ENCODE measurements around the gene ANKRD12. TPM values are rescaled to one million over a fixed set of nuclear protein-coding genes. Genes with fewer than 3 reads are reported as not detected.
"Not testable (repeated sequence)": the region's sequence is repeated elsewhere in the genome, so short reads cannot be mapped to it uniquely, and the experiment has no call there.

Gene ANKRD12
- total RNA-seq, 4 donors from 2014 or later = 45.6 to 58.6 (median 47.4) TPM

DNA sequence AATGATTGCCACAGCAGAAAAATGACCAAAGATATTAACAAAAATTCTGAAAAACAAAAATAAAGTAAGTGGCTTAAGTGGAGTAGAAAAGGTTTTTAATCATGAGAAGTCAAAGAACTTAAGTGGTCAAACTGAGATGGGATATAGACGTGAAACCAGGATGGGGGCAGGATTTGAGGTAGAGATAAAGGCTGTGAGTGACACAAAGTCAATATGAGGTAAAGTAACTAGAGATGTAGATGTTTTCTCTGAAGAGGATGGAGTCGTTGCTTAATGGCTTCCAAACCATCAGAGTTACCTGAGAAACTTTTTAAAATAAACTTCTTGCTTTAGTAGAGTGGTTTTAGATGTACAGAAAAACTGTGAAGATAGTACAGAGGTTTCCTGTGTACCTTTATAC lies 21.2 kb downstream of the ANKRD12 start:
- no peak for DNase-seq (ENCODE audit: low spot score)
- no peak for ATAC-seq (ENCODE audit: low FRiP score)
- TF ChIP-seq, protein P1, sequence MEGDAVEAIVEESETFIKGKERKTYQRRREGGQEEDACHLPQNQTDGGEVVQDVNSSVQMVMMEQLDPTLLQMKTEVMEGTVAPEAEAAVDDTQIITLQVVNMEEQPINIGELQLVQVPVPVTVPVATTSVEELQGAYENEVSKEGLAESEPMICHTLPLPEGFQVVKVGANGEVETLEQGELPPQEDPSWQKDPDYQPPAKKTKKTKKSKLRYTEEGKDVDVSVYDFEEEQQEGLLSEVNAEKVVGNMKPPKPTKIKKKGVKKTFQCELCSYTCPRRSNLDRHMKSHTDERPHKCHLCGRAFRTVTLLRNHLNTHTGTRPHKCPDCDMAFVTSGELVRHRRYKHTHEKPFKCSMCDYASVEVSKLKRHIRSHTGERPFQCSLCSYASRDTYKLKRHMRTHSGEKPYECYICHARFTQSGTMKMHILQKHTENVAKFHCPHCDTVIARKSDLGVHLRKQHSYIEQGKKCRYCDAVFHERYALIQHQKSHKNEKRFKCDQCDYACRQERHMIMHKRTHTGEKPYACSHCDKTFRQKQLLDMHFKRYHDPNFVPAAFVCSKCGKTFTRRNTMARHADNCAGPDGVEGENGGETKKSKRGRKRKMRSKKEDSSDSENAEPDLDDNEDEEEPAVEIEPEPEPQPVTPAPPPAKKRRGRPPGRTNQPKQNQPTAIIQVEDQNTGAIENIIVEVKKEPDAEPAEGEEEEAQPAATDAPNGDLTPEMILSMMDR (IDR thresholded peaks at IDR 0.05) = no peak

DNA sequence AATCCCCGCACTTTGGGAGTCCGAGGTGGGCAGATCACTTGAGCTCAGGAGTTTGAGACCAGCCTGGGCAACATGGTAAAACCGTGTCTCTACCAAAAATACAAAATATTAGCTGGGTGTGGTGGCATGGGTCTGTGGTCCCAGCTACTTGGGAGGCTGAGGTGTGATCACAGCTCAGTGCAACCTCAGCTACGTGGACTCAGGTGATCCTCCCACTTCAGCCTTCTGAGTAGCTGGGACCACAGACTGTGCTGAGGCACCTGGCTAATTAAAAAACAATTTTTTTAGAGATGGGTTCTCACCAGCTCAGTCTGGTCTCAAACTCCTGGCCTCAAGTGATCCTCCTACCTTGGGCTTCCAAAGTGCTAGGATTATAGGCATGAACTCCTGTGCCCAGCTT lies 23.4 kb downstream of the ANKRD12 start:
- DNase-seq (ENCODE audit: low spot score) (no peak), ATAC-seq (ENCODE audit: low FRiP score) (no peak)
- TF ChIP-seq, protein P1 (IDR thresholded peaks at IDR 0.05) = no peak

DNA sequence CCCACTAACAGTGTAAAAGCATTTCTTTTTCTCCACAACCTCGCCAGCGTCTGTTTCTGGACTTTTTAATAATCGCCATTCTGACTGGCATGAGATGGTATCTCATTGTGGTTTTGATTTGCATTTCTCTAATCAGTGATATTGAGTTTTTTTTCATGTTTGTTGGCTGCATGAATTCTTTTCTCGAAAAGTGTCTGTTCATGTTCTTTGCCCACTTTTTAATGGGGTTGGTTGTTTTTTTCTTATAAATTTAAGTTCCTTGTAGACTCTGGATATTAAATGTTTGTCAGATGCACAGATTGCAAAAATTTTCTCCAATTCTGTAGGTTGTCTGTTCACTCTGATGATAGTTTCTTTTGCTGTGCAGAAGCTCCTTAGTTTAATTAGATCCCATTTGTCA lies 26.1 kb downstream of the ANKRD12 start:
- DNase-seq (ENCODE audit: low spot score); ATAC-seq (ENCODE audit: low FRiP score): not testable (repeated sequence)

DNA sequence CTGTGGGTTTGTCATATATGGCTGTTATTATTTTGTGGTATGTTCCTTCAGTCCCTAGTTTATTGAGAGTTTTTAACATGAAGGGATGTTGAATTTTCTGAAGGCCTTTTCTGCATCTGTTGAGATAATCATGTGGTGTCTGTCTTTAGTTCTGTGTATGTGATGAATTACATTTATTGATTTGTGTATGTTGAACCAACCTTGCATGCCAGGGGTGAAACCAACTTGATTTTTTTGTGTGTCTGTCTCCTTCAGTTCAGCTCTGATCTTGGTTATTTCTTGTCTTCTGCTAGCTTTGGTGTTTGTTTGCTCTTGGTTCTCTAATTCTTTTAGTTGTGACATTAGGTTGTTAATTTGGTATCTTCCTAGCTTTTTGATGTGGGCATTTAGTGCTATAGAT lies 27.6 kb downstream of the ANKRD12 start:
- ATAC-seq (ENCODE audit: low FRiP score); DNase-seq (ENCODE audit: low spot score): not testable (repeated sequence)

DNA sequence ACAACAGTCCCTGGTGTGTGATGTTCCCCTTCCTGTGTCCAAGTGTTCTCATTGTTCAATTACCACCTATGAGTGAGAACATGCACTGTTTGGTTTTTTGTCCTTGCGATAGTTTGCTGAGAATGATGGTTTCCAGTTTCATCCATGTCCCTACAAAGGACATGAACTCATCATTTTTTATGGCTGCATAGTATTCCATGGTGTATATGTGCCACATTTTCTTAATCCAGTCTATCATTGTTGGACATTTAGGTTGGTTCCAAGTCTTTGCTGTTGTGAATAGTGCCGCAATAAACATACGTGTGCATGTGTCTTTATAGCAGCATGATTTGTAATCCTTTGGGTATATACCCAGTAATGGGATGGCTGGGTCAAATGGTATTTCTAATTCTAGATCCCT lies 29.3 kb downstream of the ANKRD12 start:
- not testable (repeated sequence) for ATAC-seq (ENCODE audit: low FRiP score); DNase-seq (ENCODE audit: low spot score)

DNA sequence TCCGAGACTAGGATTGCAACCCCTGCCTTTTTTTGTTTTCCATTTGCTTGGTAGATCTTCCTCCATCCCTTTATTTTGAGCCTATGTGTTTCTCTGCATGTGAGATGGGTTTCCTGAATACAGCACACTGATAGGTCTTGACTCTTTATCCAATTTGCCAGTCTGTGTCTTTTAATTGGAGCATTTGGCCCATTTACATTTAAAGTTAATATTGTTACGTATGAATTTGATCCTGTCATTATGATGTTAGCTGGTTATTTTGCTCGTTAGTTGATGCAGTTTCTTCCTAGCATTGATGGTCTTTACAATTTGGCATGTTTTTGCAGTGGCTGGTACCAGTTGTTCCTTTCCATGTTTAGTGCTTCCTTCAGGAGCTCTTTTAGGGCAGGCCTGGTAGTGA lies 32.9 kb downstream of the ANKRD12 start:
- not testable (repeated sequence) for ATAC-seq (ENCODE audit: low FRiP score); DNase-seq (ENCODE audit: low spot score)

DNA sequence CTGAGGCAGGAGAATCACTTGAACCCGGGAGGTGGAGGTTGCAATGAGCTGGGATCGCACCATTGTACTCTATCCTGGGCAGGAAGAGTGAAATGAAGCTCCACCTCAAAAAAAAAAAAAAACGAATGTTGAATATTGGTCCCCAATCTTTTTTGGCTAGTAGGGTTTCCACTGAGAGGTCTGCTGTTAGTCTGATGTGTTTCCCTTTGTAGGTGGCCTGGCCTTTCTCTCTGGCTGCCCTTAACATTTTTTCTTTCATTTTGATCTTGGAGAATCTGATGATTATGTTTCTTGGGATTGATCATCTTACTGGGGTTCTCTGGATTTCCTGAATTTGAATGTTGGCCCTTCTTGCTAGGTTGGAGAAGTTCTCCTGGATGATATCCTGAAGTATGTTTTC lies 35.3 kb downstream of the ANKRD12 start:
- DNase-seq (ENCODE audit: low spot score); ATAC-seq (ENCODE audit: low FRiP score): not testable (repeated sequence)

DNA sequence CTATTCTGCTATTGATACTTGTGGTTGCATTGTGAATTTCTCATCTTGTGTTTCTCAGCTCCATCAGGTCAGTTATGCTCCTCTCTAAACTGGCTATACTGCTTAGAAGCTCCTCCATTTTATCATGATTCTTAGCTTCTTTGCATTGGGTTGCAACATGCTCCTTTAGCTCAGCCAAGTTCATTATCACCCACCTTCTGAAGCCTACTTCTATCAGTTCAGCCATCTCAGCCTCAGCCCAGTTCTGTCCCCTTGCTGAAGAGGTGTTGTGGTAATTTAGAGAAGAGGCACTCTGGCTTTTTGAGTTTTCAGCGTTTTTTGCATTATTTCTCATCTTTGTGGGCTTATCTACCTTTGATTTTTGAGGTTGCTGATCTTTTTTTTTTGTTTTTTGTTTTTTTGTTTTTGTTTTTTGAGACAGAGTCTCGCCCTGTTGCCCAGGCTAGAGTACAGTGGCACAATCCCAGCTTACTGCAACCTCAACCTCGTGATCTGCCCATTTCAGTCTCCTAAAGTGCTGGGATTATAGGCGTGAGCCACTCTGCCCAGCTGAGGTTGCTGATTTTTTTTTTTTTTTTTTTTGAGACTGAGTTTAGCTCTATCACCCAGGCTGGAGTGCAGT lies 36.0 kb downstream of the ANKRD12 start:
- DNase-seq (ENCODE audit: low spot score) (no peak), ATAC-seq (ENCODE audit: low FRiP score) (no peak)
- TF ChIP-seq, protein P1 (IDR thresholded peaks at IDR 0.05) = no peak

DNA sequence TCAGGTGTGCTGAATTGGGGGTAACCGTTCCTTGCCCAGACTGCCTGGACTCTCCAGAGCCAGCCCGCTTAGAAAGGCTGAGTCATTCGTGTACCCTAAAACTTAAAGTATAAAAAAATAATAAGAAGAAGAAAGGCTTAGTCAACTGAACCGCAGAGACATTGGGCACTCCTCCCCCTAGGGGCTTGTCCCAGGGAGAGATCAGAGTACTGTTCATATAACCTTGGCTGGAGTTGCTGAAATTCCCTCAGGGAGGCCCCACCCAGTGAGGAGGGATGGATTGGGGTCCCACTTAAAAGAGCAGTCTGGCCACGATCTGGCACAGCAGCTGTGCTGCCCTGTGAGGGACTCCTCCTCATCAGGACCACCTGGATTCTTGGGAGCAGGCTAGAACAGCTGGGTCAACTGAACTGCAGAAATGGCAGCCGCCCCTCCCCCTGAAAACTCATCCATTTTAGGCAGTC lies 37.2 kb downstream of the ANKRD12 start:
- TF ChIP-seq, protein P1 (IDR thresholded peaks at IDR 0.05) = no peak
- ATAC-seq (ENCODE audit: low FRiP score) = no peak
- DNase-seq (ENCODE audit: low spot score) = no peak

DNA sequence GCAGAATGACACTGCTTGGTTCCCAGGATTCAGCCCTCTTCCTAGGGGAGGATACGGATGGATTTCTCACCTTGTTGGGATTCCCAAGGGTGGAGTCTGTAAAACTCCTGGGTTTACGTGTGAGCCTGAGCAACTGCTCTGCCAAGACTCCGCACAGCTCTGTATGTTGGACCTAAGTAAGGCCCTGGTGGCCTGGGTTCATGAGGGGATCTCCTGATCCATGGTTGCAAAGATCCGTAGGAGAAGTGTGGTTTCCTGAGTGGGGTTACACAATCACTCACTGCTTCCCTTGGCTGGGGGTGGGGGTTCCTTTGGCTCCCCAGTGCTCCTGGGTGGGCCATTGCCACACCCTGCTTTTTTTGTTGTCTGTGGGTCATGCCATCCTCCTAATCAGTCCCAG lies 37.7 kb downstream of the ANKRD12 start:
- ATAC-seq (ENCODE audit: low FRiP score) (no peak), DNase-seq (ENCODE audit: low spot score) (no peak)
- TF ChIP-seq, protein P1 (IDR thresholded peaks at IDR 0.05) = no peak
